Measurements from ENCODE around the gene CRMP1.

CRMP1 gene

GRCh38 chr4:5885733-5886132 is 7.2 kb downstream of the CRMP1 start:
- Histone ChIP-seq H3K9ac (ENCODE audit: low read depth, low read length) (no peak overlapping the region), H3K27ac (ENCODE audit: low read length) (no peak overlapping the region), H3K4me1 (ENCODE audit: insufficient read depth, low read length) (peaks cover 19% of the 10 kb centered on the region), H3K36me3 (ENCODE audit: insufficient read depth, low read depth, low read length) (no peaks in the 10 kb centered on the region), H3K4me3 (ENCODE audit: low read length) (no peak overlapping the region), H3K27me3 (ENCODE audit: insufficient read depth, low read length) (peaks cover 21% of the 10 kb centered on the region), H3K9me3 (ENCODE audit: insufficient read depth, low read depth, low read length) (no peaks in the 10 kb centered on the region)

DNA sequence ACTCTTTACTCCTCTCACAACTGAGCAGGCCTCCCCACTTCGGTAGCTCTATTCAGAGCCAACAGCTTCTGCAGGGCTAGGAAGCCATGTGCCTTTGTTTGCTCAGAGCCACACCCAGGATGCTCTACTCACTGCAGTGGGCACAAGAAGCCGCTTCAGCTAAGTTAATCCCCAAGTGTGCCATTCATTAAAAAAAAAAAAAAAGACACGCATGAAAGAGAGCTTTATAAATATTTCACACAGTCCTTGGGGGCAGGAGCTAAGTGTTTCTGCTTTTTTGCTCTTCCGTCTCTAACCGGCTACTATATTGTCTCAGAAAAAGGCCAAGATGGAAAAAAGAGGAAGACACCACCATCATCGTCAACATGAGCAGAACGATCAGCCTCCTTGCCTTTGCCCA is 8.1 kb downstream of the CRMP1 start:
- Histone ChIP-seq H3K27ac (ENCODE audit: low read length) (no peak overlapping the region), H3K27me3 (ENCODE audit: insufficient read depth, low read length) (peaks cover 12% of the 10 kb centered on the region), H3K4me1 (ENCODE audit: insufficient read depth, low read length) (peaks cover 17% of the 10 kb centered on the region), H3K4me3 (ENCODE audit: low read length) (no peak overlapping the region), H3K36me3 (ENCODE audit: insufficient read depth, low read depth, low read length) (no peaks in the 10 kb centered on the region), H3K9ac (ENCODE audit: low read depth, low read length) (no peak overlapping the region), H3K9me3 (ENCODE audit: insufficient read depth, low read depth, low read length) (no peaks in the 10 kb centered on the region)

GRCh38 chr4:5883916-5884315 is 9.0 kb downstream of the CRMP1 start:
- Histone ChIP-seq H3K27ac (ENCODE audit: low read length) (no peak overlapping the region), H3K4me1 (ENCODE audit: insufficient read depth, low read length) (peaks cover 9% of the 10 kb centered on the region), H3K9ac (ENCODE audit: low read depth, low read length) (no peak overlapping the region), H3K9me3 (ENCODE audit: insufficient read depth, low read depth, low read length) (no peaks in the 10 kb centered on the region), H3K4me3 (ENCODE audit: low read length) (no peak overlapping the region), H3K27me3 (ENCODE audit: insufficient read depth, low read length) (peaks cover 3% of the 10 kb centered on the region), H3K36me3 (ENCODE audit: insufficient read depth, low read depth, low read length) (no peaks in the 10 kb centered on the region)

DNA sequence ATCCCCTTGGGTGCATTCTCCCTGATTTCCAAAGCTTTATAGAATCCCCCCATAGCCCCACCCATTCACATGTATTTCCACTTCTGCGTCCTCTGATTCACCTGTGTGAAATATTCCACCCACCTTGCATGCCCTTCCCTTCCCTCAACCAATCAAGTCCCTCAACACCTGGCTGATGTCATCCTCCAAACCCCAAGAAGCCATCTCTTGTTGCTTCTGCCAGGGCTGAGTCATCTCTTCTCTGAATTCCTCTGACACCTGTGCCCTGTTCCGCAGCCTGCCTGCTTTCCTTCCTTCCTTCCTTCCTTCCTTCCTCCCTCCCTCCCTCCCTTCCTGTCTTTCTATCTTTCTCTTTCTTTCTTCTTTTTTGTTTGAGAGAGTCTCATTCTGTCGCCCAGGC is 9.9 kb downstream of the CRMP1 start:
- Histone ChIP-seq H3K9me3 (ENCODE audit: insufficient read depth, low read depth, low read length) (no peaks in the 10 kb centered on the region), H3K36me3 (ENCODE audit: insufficient read depth, low read depth, low read length) (no peaks in the 10 kb centered on the region), H3K4me3 (ENCODE audit: low read length) (no peak overlapping the region), H3K4me1 (ENCODE audit: insufficient read depth, low read length) (peaks cover 7% of the 10 kb centered on the region), H3K27me3 (ENCODE audit: insufficient read depth, low read length) (no peaks in the 10 kb centered on the region), H3K27ac (ENCODE audit: low read length) (no peak overlapping the region), H3K9ac (ENCODE audit: low read depth, low read length) (no peak overlapping the region)

DNA sequence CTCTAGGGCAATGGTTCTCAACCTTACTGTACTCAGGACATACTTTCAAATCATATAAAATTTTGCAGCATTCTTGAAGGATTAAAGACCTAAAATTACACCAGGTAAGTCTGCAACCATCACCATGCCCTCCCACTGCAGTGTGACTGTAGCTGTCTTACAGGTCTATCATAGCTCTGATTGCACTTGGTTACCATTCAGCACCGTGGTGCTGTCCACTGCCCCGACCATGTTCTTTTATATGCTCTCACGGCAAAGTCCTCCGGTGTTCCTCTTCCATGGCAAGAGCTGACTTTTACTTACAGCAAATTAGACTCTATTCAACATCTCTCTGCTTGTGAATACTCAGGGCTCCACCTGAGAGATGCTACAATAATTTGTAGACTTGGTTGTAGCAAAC is 11.5 kb downstream of the CRMP1 start:
- no peak overlapping the region for H3K4me3 ChIP-seq (ENCODE audit: low read length)
- no peaks in the 10 kb centered on the region for H3K36me3 ChIP-seq (ENCODE audit: insufficient read depth, low read depth, low read length)
- no peak overlapping the region for H3K9ac ChIP-seq (ENCODE audit: low read depth, low read length)
- peaks cover 4% of the 10 kb centered on the region for H3K4me1 ChIP-seq (ENCODE audit: insufficient read depth, low read length)
- no peak overlapping the region for H3K27ac ChIP-seq (ENCODE audit: low read length)
- no peaks in the 10 kb centered on the region for H3K9me3 ChIP-seq (ENCODE audit: insufficient read depth, low read depth, low read length)
- H3K27me3 ChIP-seq (ENCODE audit: insufficient read depth, low read length): no peaks in the 10 kb centered on the region

DNA sequence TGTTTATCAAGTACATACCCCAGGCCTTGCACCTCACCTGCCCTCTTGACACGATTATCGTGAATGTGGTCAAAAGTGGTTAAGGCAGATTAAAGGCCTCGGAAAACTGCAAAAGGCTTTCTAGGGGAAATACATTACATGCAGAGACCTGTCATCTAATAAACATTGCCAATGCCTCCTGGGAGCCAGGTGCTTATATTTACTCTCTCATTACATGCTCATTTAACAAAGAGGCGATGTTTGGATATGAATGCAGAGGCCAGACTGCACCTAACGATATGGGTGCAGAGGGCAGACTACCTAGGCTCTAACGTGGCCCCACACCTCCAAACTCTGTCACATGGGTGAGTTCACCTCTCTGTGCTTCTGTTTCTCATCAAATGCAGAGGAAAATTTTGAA is 14.5 kb downstream of the CRMP1 start:
- Histone ChIP-seq H3K36me3 (ENCODE audit: insufficient read depth, low read depth, low read length) (no peaks in the 10 kb centered on the region), H3K9me3 (ENCODE audit: insufficient read depth, low read depth, low read length) (no peaks in the 10 kb centered on the region), H3K9ac (ENCODE audit: low read depth, low read length) (no peak overlapping the region), H3K4me3 (ENCODE audit: low read length) (no peak overlapping the region), H3K4me1 (ENCODE audit: insufficient read depth, low read length) (peaks cover 16% of the 10 kb centered on the region), H3K27me3 (ENCODE audit: insufficient read depth, low read length) (no peaks in the 10 kb centered on the region), H3K27ac (ENCODE audit: low read length) (no peak overlapping the region)

- H3K4me3 ChIP-seq (ENCODE audit: low read length): no peak overlapping the region
- no peaks in the 10 kb centered on the region for H3K27me3 ChIP-seq (ENCODE audit: insufficient read depth, low read length)
- no peaks in the 10 kb centered on the region for H3K9me3 ChIP-seq (ENCODE audit: insufficient read depth, low read depth, low read length)
- no peak overlapping the region for H3K27ac ChIP-seq (ENCODE audit: low read length)
- H3K36me3 ChIP-seq (ENCODE audit: insufficient read depth, low read depth, low read length): no peaks in the 10 kb centered on the region
- H3K4me1 ChIP-seq (ENCODE audit: insufficient read depth, low read length): peaks cover 12% of the 10 kb centered on the region
- H3K9ac ChIP-seq (ENCODE audit: low read depth, low read length): no peak overlapping the region
Measured at GRCh38 chr4:5877392-5877791, 15.5 kb downstream of the CRMP1 start.

- Histone ChIP-seq H3K27ac (ENCODE audit: low read length) (no peak overlapping the region), H3K27me3 (ENCODE audit: insufficient read depth, low read length) (no peaks in the 10 kb centered on the region), H3K4me1 (ENCODE audit: insufficient read depth, low read length) (peaks cover 12% of the 10 kb centered on the region), H3K9me3 (ENCODE audit: insufficient read depth, low read depth, low read length) (no peaks in the 10 kb centered on the region), H3K36me3 (ENCODE audit: insufficient read depth, low read depth, low read length) (peaks cover 7% of the 10 kb centered on the region), H3K4me3 (ENCODE audit: low read length) (no peak overlapping the region), H3K9ac (ENCODE audit: low read depth, low read length) (no peak overlapping the region)
Measured at GRCh38 chr4:5874811-5875449, 18.0 kb downstream of the CRMP1 start.

DNA sequence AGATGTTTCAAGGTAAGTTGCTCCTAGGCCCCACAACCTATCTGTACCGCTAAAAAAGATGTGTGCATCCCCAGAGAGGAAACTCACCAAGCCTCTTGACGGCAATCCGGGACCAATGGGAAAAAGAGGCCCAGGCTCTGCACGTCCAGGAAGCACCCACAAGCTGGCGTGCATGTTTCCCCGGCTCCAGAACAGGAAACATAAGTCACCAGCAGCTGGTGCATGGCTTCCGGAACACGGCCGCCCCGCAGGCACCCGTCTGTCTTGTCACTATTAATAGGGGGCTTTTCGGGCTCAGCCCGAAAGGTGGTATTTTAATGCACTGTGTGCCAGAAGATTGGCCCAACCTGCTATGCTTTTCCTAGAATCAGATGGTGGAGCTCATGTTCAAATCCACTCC is 22.2 kb downstream of the CRMP1 start:
- peaks cover 12% of the 10 kb centered on the region for H3K4me1 ChIP-seq (ENCODE audit: insufficient read depth, low read length)
- peaks cover 19% of the 10 kb centered on the region for H3K36me3 ChIP-seq (ENCODE audit: insufficient read depth, low read depth, low read length)
- H3K27me3 ChIP-seq (ENCODE audit: insufficient read depth, low read length): no peaks in the 10 kb centered on the region
- no peaks in the 10 kb centered on the region for H3K9me3 ChIP-seq (ENCODE audit: insufficient read depth, low read depth, low read length)
- H3K9ac ChIP-seq (ENCODE audit: low read depth, low read length): no peak overlapping the region
- H3K4me3 ChIP-seq (ENCODE audit: low read length): no peak overlapping the region
- no peak overlapping the region for H3K27ac ChIP-seq (ENCODE audit: low read length)

DNA sequence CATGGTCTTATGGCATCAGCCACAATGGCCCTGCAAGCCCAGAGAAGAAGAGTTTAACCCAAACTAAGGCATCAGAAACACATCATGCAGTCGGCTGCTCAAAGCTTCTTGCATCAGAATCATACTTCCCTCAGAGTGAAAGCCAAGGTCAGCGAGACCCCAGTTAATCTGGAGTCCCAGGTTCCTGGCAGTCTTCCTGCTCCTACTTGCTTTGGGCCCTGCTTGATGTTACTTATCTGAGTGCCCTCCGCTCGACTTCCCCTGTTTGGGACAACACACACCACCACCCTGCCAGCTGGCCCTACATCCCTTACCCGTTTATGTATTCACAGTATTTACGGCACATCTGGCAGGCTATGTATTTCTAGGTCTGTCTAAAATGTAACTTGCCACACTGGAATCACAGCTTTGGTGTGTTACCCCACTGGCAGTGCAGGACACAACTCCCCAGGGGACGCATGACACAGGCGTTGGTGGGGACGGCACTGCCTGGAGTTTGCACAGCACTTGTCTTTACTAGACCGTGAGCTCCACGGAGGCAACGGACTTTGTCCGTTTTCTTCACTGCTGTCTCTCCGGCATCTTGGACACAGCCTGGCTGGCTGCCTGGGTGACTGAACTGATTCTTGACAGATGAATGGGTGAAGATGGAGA is 22.8 kb downstream of the CRMP1 start:
- H3K9me3 ChIP-seq (ENCODE audit: insufficient read depth, low read depth, low read length): no peaks in the 10 kb centered on the region
- H3K36me3 ChIP-seq (ENCODE audit: insufficient read depth, low read depth, low read length): peaks cover 21% of the 10 kb centered on the region
- H3K27me3 ChIP-seq (ENCODE audit: insufficient read depth, low read length): no peaks in the 10 kb centered on the region
- H3K9ac ChIP-seq (ENCODE audit: low read depth, low read length): no peak overlapping the region
- H3K27ac ChIP-seq (ENCODE audit: low read length): no peak overlapping the region
- no peak overlapping the region for H3K4me3 ChIP-seq (ENCODE audit: low read length)
- H3K4me1 ChIP-seq (ENCODE audit: insufficient read depth, low read length): peaks cover 8% of the 10 kb centered on the region

DNA sequence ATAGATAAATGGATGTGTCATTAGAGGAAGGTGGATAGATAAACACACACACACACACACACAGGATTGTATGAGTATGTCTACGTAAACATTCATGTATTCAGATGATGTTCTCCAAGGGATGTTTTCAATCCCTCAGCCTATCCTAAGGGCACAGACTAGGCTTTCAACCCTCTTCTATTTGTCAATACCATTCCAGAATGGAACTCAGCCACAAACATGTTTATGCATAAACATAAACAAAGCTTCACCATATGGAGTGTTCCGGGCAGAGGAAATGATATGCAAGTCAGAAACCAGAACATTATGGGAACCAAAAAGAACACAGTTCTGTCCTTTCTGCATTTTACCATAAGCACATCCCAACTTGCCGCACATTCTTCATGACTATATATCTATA is 25.0 kb downstream of the CRMP1 start:
- Histone ChIP-seq H3K36me3 (ENCODE audit: insufficient read depth, low read depth, low read length) (peaks cover 33% of the 10 kb centered on the region), H3K4me1 (ENCODE audit: insufficient read depth, low read length) (peaks cover 5% of the 10 kb centered on the region), H3K4me3 (ENCODE audit: low read length) (no peak overlapping the region), H3K9me3 (ENCODE audit: insufficient read depth, low read depth, low read length) (no peaks in the 10 kb centered on the region), H3K9ac (ENCODE audit: low read depth, low read length) (no peak overlapping the region), H3K27ac (ENCODE audit: low read length) (no peak overlapping the region), H3K27me3 (ENCODE audit: insufficient read depth, low read length) (no peaks in the 10 kb centered on the region)

All from iPS-20b (cell line).